ENCODE data around the gene LPCAT2. TPM values are rescaled to one million over a fixed set of nuclear protein-coding genes. Genes with fewer than 3 reads are reported as not detected.

The LPCAT2 gene
- total and polyA plus RNA-seq, 2 donors (not counting 3 experiments of a cell fraction or from before 2014, with no cell fraction given) = 64.5 to 72.9 TPM

DNA sequence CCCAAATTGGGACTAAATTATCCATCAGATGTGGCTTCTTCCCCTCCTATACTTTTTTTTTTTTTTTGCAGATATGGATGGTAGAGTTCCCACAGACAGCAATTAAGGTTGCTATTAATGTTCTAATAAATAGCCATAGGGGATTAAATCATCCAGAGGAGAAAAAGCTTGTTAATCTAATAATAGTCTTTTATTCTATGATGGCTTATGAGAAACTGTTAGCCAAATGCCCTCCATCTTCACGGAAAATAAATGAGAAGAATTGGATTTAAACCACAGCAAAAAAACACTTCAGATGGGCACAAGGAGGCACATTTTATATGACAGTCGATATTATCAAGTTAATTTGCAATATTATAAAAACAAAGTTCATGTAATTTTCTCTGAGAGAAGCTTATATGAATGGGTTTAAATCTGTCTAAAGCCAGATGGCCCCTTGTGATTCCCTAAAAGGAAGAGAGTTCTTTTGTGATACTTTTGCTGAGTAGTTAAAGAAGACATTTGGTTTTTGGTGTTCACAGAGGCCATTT lies 52.5 kb downstream of the LPCAT2 start:
- H3K4me3 ChIP-seq (replicated peaks in 1 of 3; ENCODE audit: insufficient read depth in 1 of 3, low read depth in 1 of 3, low read length in 3 of 3) = no peak overlapping the region
- no peak for FAIRE-seq
- ChIA-PET CTCF (interaction anchor here (0.8 to 1.0 kb wide), 3 partner anchors 21 to 90 kb away, joined by 3 read pairs; no protein-coding TSS in a partner anchor), POLR2A (no interaction called here)
- H3K9me3 ChIP-seq (replicated peaks; ENCODE audit: control insufficient read depth, insufficient read depth, low read length) = no peaks in the 10 kb centered on the region
- H2AFZ ChIP-seq (ENCODE audit: low read depth, low read length) = no peak overlapping the region
- H3K4me1 ChIP-seq (ENCODE audit: control insufficient read depth, extremely low read depth, insufficient read depth, low read length) = peaks cover 82% of the 10 kb centered on the region
- no peaks in the 10 kb centered on the region for H3K9me1 ChIP-seq (replicated peaks; ENCODE audit: control insufficient read depth, extremely low read depth, insufficient read depth, low read length)
- TF ChIP-seq POLR2A (IDR thresholded peaks at IDR 0.05; ENCODE audit: low read depth, low read length) (no peak), GATA2 (IDR thresholded peaks at IDR 0.05; ENCODE audit: insufficient read depth, insufficient read length, low read depth, low read length) (no peak)
- H3K27ac ChIP-seq (ENCODE audit: insufficient read depth, low read depth, low read length) = no peak overlapping the region
- peaks cover 3% of the 10 kb centered on the region for H3K79me2 ChIP-seq (ENCODE audit: control insufficient read depth, insufficient read depth, low read length)
- H3K9ac ChIP-seq (replicated peaks; ENCODE audit: extremely low read depth, insufficient read depth, low read length) = no peak overlapping the region
- BruUV-seq (replicated peaks) = no TSS peak
- H3K36me3 ChIP-seq (ENCODE audit: control insufficient read depth in 2 of 2, extremely low read depth in 1 of 2, insufficient read depth in 2 of 2, low read length in 2 of 2) = peaks cover 4 to 8% of the 10 kb centered on the region in 2 experiments
- H3K4me2 ChIP-seq (ENCODE audit: insufficient read depth, low read length) = no peak overlapping the region
- H3K27me3 ChIP-seq (ENCODE audit: control insufficient read depth in 2 of 2, insufficient read depth in 2 of 2, low read length in 2 of 2) = no peaks in the 10 kb centered on the region
- dilution Hi-C loops (cut with MboI; ENCODE audit: extremely low pct_ligation_motif_present, low sequenced_read_pairs) = no loop called here
- intact Hi-C loops (cut with micrococcal nuclease) = no loop called here
- no peaks in the 10 kb centered on the region for H4K20me1 ChIP-seq (replicated peaks; ENCODE audit: control insufficient read depth, extremely low read depth, insufficient read depth, low read length)
- no peak for DNase-seq (ENCODE audit: low read depth, low spot score)

DNA sequence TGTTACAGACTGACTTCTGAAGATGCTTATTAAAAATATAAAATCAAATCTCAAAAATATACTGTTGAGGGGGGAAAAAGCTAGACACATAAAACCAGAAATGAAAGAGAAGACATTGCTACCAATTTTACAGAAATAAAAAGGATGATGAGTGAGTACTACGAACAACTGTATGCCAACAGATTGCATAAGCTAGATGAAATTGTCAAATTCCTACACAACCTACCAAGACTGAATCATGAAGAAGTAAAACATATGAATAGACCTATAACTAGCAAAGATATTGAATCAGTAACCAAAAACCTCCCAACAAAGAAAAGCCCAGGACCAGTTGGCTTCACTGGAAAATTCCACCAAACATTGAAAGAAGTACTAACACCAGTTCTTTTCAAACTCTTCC lies 54.1 kb downstream of the LPCAT2 start:
- no peak overlapping the region for H3K9ac ChIP-seq (replicated peaks; ENCODE audit: extremely low read depth, insufficient read depth, low read length)

More for the DNA sequence above, 54.1 kb downstream of the LPCAT2 start:
- BruUV-seq (replicated peaks) = no TSS peak
- POLR2A ChIA-PET = no interaction called here
- dilution Hi-C loops (cut with MboI; ENCODE audit: extremely low pct_ligation_motif_present, low sequenced_read_pairs) = no loop called here
- no peaks in the 10 kb centered on the region for H3K9me3 ChIP-seq (replicated peaks; ENCODE audit: control insufficient read depth, insufficient read depth, low read length)
- no peaks in the 10 kb centered on the region for H4K20me1 ChIP-seq (replicated peaks; ENCODE audit: control insufficient read depth, extremely low read depth, insufficient read depth, low read length)
- H3K27ac ChIP-seq (ENCODE audit: insufficient read depth, low read depth, low read length) = peak overlapping the region; percentile 73
- TF ChIP-seq MYC (IDR thresholded peaks at IDR 0.05; ENCODE audit: low read depth, low read length) = no peak
- TF ChIP-seq JUN (IDR thresholded peaks at IDR 0.05; ENCODE audit: borderline replicate concordance, insufficient read depth, insufficient read length, low read depth) = no peak
- no peaks in the 10 kb centered on the region for H3K79me2 ChIP-seq (ENCODE audit: control insufficient read depth, insufficient read depth, low read length)
- DNase-seq (ENCODE audit: low read depth, low spot score) (peak; percentile 6), FAIRE-seq (no peak)
- no peak overlapping the region for H3K4me3 ChIP-seq (replicated peaks in 1 of 3; ENCODE audit: insufficient read depth in 1 of 3, low read depth in 1 of 3, low read length in 3 of 3)
- peaks cover 7 to 13% of the 10 kb centered on the region in 2 experiments for H3K36me3 ChIP-seq (ENCODE audit: control insufficient read depth in 2 of 2, extremely low read depth in 1 of 2, insufficient read depth in 2 of 2, low read length in 2 of 2)
- CTCF ChIA-PET = no interaction called here
- no peak overlapping the region for H2AFZ ChIP-seq (ENCODE audit: low read depth, low read length)
- H3K4me1 ChIP-seq (ENCODE audit: control insufficient read depth, extremely low read depth, insufficient read depth, low read length) = peaks cover 80% of the 10 kb centered on the region
- intact Hi-C loops (cut with micrococcal nuclease) = no loop called here
- H3K27me3 ChIP-seq (ENCODE audit: control insufficient read depth in 2 of 2, insufficient read depth in 2 of 2, low read length in 2 of 2) = no peaks in the 10 kb centered on the region
- H3K9me1 ChIP-seq (replicated peaks; ENCODE audit: control insufficient read depth, extremely low read depth, insufficient read depth, low read length) = no peaks in the 10 kb centered on the region
- H3K4me2 ChIP-seq (ENCODE audit: insufficient read depth, low read length) = peak overlapping the region; percentile 88
